GM21381 (cell line): Measurements from ENCODE around the gene REC114.

Experiments used
- ATAC-seq: cut with Tn5 transposase; IDR thresholded peaks from one replicate; pipeline ENCODE4 v1.9.1; 2021; ENCODE audit warnings: mild to moderate bottlenecking, moderate library complexity; ENCODE audit not compliant: unreplicated experiment

The REC114 gene

DNA sequence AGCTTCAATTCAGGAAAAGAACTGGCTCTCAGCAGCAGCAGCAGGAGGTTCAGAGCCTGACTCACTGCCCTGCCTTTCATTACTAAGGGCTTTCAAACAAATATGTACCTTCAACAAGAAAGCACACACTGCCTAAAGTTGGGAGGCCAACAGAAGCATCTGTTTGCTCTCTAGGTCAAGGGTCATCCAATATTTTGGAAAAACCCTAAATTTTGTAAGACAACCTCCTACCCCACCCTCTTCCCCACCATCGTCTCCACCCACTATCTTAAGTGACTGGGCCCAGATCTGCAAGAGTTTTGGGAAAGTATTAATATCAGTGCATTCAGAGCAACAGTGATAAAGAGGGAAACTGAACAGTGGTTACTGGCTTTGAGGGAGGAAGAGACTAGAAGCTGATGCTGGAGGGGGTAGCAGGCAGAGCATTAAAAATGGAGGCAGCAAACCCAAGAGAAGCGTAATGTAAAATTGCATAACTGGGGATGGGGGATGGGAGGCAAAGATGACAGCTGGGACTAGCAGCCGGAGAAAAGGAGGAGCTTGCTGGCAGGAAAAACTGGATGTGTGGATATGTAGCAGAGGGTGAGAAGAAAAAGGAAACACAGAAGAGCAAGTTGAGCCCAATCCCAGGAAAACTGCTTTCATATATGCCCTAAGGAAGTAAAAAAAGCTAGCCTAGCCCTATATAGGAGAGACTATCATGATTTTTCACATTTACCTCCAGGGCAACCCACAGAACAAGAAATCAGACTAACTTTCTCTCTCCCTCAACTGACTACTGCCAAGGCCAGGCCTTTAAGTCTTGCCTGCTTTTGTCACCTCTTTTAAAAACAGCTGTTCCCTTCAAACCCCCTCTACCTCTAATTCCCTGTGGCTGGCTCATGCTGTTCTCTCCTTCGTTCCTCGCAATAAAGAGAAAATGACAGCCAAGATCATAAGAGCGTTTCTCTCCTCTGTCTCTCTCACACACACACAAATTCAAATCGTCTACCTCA, 158.8 kb downstream of the REC114 start:
- ATAC-seq = no peak

DNA sequence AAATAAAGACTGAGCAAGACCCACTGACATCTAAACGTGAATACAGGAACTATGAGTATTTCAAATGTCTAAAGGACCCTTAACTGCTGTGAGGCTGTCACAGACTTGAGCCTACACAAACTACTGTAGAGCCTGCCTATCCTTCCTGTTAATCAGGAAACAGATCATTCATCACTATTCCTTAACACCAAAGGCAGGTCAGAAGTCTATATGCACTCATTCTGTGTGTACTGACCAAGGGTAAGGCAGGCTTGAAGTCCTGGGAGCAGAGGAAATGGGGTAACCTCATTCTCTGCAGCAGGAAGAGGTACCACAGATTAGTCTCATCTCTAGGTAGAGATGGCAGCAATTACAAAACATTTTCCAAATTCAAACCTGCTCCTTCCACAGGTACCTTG, 159.5 kb downstream of the REC114 start:
- ATAC-seq = no peak

DNA sequence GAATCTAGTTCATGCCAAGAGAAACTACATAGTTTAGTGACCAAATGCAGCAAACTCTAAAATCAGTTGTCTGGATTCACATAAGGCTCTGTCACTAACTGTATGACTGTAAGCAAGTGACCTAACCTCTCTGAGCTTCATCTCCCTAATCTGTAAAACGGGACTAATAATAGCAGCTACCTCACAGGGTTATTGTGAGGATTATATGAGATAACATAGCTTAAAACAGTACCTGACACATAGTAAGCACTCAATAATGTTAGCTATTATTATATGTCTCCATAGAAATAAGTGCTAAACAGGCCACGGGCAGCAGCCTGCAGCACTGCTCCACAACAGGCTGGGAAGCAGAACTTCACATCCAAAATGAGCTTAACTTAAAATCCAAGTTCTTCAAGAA, 160.0 kb downstream of the REC114 start:
- no peak for ATAC-seq

DNA sequence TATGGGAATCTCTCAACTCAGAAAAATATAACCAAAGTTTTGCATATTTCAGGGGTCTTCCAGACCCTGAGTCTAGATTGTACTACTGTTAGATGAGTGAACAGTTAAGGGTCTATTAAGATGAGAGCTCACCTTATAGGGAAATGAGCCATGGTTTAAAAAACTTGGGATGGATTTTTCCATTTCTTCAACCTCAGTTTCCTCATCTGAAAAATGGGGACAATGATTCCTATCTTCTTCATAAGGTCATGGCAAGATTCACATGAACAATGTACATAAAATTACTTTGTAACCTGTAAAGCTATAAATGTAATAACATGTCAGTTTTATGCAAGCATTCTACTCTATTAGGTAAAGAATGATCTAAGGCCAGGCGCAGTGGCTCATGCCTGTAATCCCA, 161.5 kb downstream of the REC114 start:
- ATAC-seq = no peak

DNA sequence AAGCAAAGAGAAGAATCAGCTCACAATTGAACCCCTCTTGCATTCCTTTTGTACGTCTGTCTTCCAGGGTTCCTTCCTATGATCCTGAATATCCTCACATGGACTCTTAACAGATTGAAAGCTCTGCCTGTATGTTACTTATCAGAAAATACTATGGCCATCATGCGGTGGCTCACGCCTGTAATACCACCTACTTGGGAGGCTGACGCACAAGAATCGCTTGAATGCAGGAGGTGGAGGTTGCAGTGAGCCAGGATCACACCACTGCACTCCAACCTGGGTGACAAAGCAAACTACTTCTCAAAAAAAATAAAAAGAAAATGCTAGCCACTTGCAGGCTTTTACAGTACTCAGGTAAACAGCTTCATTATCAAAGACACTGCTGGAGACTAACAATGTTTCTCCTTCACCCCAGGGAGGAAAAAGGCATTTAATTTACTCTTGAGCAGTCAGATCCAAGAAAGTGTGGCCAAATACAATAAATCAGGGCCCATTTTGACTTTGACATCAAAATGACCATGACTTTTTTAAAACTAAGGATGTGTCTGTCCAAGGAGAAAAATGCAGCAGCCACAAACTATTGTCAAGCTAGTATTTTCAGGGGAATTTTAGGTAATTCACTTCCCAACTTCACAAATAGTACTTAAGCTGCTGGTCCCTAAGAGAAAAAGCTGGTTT, 162.9 kb downstream of the REC114 start:
- ATAC-seq = no peak

DNA sequence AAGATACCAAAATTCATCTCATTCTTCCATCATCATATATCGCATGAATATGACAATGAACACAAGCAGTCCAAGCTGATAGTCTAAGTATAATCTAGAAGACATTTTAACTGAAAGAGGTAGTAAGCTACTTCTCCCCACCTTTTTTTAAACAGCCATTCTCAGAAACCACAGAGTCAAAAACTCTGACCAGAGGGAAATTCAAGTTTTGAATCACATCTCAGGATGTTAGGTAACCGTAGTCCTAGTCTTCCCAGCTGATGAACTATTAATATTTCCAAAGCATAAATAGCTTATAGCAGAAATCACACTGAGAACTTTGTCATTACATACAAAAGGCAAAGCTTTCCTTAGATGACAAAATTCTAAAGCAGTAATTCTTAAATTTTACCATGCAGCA, 164.4 kb downstream of the REC114 start:
- no peak for ATAC-seq

DNA sequence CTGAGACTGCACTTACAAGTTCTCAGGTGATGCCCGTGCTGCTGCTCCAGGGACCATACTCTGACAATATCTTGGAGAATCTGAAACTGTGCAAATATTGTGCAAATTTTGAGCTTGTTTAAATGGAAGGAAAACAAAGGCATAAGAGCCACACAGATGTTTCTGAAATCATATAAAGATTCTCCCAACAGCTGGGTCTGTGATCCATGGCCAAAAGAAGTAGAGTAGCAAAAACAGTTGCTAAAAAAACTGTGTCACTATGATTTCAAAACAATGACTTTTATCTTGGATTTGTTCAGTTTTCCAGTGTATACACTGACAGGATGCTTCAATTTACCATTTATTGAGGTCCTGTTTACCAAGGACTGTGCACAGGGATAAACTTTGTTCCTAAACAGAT, 164.9 kb downstream of the REC114 start:
- ATAC-seq = no peak

DNA sequence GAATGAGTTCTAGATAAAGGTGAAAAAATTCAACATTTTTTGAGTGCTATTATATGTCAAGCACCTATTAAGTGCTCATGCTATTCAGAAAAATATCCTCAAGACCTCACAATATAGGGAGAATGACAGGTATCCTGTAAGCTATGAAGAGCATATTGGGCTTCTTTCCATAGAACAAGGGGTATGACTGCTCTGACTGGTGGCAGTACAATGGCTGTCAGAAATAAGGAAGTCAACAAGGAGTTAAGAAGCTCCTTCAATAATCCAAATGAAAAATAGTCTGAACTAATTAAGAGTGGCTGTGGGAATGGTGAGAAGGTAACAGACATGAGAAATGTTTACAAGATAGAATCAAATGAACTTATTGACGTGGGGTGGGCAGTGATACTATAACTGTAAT, 165.5 kb downstream of the REC114 start:
- no peak for ATAC-seq

DNA sequence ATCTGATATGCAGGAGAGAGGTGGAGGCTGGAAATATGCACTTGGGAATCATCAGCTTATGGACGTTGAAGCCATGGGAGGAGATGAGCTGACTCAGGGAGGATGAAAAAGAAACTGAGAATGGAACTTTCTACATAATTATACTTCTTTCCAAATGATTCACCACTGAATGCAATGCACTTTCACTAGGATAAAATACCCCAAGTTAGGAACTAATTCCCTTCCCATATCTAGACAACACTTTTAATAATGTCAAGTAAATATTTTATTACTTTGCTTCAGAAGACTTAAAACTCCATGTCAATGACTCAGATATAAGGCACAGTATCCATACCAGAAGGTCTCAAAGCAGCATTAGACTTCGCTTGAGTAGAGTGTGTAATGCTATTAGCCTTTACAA, 166.0 kb downstream of the REC114 start:
- ATAC-seq = no peak
